SHP77 (cell line): ENCODE data around the gene TUBE1.
"Not testable (repeated sequence)": the region's sequence is repeated elsewhere in the genome, so short reads cannot be mapped to it uniquely, and the experiment has no call there.

Experiments
- DNase-seq, 2 experiments: peaks; one replicate each; lab custom pipeline; 2025; lab: John Stamatoyannopoulos, UW

The TUBE1 gene

GRCh38 chr6:112065426-112065986 lies 21.8 kb downstream of the TUBE1 start:
- DNase-seq, result no peak

DNA sequence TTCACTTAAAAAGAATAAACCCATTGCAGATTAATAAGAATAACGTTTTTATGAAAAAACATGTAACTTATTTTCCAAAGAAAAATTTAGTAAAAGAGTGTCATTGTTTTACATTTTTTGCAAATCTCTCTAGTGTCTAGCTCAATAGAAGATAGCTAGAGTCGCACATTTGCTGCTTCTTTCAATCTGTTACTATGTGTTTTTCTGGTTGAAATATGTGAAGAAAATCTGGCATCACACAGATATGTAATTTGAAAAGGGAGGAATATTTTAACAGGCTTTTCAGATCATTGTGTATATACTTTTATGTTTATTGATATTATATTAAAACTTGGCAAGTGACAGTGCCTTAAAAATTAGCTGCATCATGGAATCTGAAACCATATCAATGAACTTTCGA lies 24.3 kb downstream of the TUBE1 start:
- no peak for DNase-seq

GRCh38 chr6:112061605-112062004 lies 25.7 kb downstream of the TUBE1 start:
- no peak for DNase-seq

DNA sequence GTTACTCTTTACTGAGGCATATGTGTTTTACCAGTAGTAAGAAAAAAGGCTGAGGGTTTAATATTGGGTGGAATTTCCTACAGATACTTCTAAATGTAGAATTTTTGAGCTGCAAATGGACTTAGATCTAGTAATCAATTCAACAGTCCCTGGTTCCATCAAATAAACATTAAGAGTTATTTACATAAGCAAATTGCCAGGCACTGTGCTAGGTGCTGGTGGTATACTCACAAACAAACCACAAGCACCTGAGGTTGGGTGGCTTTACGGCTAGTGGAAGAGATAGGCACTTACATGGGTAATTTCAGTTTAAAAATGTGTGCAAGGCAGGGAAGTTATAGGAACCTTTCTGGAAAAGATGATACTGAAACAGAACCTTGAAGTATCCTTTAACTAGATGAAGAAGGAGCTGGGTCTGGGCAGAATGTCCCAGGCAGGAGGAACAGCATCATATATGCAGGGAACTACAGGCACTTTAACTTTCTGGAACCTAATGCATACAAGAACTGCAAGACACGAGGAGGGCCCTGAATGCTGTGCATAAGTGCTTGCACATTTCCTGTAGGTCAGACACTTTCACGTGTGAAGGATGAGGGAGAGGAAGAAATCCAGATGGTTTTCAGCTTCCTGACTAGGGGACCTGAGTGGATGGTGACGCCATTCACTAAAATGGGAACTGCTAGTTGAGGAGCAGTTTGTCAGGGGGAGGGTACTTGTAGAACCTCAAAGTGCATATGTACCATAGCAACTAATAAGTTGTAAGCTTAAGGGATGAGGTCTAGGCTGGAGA lies 28.8 kb downstream of the TUBE1 start:
- no peak for DNase-seq

DNA sequence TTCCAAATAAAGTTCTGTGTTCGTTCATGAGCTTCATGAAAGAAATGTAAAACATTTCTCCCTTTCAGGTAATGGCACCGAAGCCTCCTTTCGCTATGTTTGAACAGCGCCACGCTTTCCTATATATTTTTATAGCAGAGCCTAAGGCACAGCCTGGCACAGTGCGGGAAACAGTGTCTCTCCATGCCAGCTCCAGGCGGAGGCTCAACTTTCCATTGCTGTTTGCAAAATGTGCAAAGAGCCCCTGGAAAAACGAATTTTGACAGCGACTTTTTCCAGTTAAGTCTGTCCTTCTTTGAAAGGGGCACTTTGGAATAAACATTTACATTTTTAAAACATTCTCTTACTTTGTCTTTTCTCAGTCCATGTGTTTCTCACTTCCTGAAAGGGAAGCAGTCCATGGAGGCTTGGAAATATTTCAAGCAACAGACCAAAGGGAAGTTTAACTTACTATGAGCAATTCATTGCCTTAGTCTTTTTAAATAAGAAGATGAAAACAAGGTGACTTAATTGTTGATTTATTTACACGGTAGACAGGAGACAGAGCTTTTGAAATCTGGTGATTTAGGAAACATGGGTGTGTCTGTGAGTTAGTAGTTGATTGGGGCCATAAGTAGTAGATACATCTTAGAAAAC lies 32.6 kb downstream of the TUBE1 start:
- DNase-seq, result no peak

GRCh38 chr6:112054001-112054400 lies 33.3 kb downstream of the TUBE1 start, which contains the start of gene CCN6:
Gene CCN6, plus strand, starts transcription at chr6:112054104. Its CDS starts 254 bp downstream, at chr6:112054358.
- no peak for DNase-seq

DNA sequence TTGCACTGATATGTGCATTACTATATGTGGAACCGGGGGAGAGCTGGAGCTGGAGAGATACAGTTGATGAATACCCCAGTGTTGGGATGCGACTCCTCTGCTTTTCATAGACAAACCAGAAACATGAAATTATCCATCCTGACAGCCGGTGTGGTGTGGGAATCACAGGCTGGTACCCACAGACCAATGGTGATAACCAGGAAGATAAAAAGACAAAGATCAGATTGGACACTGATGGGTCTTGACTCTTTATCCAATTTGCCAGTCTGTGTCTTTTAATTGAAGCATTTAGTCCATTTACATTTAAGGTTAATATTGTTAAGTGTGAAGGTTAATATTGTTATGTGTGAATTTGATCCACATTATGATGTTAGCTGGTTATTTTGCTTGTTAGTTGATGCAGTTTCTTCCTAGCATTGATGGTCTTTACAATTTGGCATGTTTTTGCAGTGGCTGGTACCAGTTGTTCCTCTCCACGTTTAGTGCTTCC lies 36.0 kb downstream of the TUBE1 start:
- DNase-seq, result not testable (repeated sequence)

DNA sequence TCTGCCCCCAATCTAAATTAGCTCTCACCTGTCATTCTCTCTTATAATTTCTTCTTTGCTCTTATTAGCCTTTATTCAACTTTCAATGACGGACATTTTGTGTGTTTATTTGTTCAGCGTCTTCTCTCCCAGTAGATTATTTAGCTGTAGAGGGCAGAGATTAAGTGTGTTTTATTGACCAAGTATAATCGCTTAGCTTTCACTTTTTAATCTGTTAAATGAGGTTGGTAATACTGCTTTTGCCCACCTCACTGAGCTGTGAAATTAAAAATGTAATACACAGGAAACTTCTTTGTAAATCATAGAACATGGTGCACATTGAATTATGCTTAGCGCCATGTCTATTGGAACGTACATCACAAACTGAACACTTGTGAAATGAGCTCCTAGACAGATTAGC lies 36.9 kb downstream of the TUBE1 start:
- no peak for DNase-seq

DNA sequence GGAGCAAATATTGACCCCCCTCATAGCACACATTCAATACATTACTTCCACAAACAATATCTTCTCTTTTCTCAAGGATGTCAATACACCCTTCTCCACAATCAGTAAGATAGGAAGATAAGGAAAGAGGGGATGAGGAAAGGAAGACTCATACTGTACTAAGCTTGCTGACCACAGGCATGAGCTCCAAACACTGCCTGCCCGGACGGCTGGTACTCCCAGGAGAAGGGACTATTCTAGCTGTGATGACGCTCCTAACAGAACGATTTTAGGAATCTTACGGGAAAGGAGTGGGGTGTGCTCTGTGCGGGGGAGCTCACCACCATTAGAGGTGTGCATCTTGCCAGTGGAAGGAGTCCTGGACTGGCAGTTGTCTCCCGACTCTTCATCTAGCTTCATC lies 37.3 kb downstream of the TUBE1 start:
- no peak for DNase-seq

DNA sequence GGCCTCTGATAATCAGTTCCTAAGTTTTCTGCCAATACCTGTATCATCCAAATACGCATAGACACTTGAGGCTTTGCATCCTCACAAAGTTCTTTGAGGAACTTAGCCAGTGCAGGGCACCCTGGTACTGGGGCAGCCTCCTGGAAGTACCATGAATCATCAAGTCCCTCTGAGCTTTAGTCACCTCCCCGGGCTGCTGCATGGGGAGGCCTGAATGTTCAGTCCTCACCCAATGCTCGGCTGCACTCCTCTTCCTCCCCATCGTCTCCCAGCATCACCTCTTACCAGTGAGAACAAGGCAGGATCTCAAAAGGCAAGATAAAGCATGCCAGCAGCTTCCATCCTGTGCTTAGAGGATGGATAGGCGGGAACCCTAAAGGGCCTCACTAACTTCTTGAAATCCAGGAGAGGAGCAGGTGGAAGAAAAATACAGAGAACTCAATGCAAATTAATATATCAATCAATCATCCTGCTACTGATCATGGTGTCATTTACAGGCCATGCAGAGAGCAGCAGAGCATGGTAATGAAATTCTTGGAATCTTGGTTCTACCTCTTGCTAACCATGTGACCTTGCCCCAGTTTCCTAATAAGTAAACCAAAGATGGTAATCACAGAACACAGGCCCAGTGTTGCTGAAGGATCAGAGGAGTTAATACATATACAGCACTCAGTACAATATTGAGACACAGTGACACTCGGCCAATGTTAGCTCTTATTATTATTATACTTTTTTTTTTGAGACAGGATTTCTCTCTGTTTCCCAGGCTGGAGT lies 38.1 kb downstream of the TUBE1 start:
- no peak for DNase-seq

DNA sequence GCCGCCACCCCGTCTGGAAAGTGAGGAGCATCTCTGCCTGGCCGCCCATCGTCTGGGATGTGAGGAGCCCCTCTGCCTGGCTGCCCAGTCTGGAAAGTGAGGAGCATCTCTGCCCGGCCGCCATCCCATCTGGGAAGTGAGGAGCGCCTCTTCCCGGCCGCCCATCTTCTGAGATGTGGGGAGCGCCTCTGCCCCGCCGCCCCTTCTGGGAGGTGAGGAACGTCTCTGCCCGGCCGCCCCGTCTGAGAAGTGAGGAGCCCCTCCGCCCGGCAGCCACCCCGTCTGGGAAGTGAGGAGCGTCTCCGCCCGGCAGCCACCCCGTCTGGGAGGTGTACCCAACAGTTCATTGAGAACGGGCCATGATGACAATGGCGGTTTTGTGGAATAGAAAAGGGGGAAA lies 39.8 kb downstream of the TUBE1 start:
- DNase-seq, result not testable (repeated sequence)

GRCh38 chr6:112044856-112045255 lies 42.4 kb downstream of the TUBE1 start:
- DNase-seq, result no peak

DNA sequence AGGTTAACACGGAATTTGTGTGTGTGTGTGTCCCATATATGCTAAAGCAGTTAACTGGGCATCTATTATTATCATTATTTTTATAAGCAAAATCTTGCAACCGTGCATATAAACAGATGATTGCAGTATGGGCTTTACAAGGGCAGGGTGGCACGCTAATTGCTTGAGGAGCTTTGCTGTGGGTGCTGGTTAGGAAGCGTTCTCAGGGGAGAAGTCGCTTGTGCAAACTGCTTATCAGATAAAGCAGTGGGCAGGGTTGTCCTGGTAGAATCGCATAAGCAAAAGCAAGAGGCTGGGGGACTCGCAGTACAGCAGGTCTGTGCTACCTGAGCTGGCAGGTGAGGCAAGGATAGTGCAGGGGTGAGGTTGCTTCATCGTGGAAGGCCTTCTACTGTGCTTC lies 43.1 kb downstream of the TUBE1 start:
- no peak for DNase-seq

DNA sequence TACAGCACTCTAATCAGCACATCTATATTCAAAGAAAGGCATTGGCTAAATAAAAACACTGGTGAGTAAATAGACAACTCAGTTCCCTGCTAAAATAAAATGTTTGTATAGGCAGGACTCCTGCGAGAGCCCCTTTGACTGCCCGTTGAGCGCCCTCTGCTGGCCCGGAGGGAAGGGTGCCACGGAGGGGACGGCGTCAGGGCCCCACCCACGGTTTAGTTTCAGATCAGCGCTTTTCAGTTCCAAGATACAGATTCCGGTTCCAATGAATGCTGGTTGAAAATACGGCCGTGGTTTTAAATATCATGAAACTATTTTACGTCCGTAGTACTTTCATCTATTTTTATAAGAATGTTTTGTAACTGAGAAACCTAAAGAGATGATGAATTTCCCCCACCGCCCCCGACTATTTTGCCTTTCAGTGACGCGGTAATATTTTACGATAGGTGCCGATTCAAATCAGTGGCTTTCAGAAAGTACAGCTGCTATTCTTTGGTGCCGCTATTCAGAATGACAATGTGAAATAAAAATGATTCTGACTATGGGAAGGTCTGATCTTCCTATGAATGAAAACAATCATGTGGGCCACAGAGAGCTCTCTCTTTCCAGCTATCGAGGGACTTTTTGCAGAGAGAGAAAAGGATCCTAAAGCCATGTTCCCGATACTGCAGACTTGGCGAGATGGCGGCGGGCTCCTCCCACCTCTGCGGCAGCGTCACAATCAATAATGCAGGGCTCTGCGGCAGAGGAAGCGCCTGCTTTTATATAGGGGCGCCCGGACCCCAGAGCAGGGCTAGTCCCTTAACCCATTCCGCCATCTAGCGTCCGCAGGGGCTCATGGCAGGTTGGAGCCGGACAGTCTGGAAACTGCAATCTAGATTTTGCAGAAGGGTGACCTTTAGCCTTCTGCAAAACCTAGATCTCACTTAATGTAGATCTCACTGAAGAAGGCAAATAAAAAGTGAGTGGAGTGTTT lies 44.0 kb downstream of the TUBE1 start:
- DNase-seq, result peak; percentile 91

- no peak for DNase-seq
These were observed 45.7 kb downstream of the TUBE1 start for GRCh38 chr6:112041535-112041934.

GRCh38 chr6:112040956-112041355 lies 46.3 kb downstream of the TUBE1 start:
- no peak for DNase-seq

DNA sequence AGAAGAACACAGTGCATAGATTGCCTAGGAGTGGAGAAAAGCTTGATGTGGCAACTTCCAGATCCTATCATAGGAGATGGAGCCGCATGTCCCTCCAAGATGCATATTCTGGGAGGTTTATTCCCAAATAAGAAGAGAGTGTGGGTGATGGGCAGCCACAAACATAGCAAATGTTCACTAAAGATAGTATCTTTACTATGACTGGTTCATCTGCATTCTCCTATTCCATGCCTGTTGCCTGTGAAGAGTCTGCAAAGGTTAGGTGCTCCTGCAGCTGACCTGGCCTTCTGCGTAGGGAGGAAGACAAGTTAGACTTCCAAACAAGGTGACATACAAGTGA lies 47.9 kb downstream of the TUBE1 start:
- DNase-seq, result no peak

DNA sequence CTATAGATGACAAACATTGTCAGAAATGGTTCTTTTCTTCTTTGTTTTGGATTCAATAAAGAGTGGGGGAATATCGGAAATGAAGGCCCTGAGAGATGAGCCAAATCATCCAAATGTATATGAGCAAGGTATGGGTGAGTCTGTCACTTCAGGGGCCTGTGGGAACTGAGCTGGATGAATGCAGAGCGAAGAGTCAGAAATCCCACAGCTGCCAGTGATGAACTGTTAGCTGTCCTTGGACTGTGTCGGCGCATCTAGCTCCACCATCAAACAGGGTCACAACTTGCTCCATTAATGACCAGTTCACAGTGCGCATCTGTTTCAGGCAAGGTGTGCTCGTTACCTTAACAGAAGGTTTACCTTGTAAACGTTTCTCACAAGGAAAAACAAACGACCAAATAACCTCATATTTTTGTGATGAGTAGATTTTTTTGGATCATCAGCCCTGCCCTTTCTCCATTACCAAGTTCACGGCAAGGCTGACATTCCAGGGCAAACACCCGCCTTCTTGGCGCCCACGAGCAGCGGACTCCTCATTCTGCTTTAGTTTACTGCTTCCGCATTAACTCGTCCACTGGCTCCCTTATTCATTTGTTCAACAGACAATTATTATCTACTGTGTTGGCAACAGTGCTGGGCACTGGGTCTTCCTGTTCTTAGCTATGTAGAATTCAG lies 48.4 kb downstream of the TUBE1 start:
- no peak for DNase-seq

DNA sequence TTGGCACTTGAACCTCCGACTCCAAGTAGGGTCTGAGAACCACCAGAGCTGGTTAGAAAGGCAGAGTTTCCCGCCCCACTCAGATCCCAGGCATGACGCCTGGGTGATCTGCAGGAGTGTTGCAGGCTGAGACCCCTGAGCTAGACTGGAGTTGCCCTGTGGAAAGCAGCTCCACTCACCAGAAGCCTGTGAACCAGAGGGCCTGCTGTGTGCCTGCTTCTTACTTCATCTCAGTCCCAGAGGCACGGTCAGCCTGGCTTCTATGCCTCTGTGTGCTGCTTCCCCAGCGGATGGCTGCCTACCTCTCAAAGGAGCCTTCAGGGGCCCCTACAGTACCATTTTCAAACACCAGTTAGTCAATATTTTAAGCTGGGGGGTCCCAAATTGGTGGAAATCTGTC lies 49.0 kb downstream of the TUBE1 start:
- DNase-seq, result no peak

GRCh38 chr6:112037783-112038216 lies 49.5 kb downstream of the TUBE1 start:
- peak in 1 of 2 experiments; percentile 46 for DNase-seq
